Retina (tissue), 1 donor: ENCODE results near the gene RAD9A.
A peak's percentile ranks its signal among the peaks of the same experiment; 100 is the strongest.

Experiments
- DNase-seq: peaks from one replicate; pipeline ENCODE4 v3.0.0-alpha.2; 2016

RAD9A gene

DNA sequence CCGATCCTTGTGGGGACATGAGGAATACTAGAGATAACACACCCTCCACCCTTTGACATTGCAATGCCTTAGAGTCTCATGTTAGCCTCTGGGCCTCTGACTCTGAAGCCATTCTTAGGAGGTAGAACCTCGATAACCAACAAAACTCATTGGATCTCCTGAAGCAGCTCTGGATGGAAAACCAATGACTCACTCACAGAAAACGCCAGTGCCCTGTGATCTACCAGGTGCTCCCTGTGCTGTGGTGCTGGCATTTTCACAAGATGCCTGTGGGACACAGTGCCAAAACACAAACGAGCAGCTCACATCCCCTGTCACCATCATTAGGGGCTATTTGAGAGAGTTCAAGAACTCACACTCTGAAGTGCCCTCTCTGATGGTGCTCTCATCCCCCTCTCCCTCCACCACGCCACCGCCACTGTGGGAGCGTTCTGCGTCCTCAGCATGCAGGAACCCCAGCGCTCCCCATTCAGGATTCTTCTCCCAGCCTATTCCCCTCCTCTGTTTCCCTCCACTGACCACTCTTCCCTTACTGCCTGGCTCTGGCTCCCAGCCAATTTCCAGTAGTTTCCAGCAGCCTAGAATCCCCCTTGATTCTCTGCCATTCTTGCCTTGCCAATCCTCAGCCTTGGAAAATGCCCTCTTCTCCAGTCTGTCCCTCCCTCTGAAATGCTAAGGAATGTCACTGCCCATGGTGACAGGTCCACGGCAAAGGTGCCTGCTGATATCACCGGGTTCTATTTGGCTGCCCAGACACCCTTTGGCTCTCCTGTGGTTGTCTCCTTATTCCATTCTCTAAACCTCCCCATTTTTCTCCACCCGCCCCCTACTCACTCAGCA lies 33.7 kb upstream of the RAD9A start:
- DNase-seq, result no peak

- DNase-seq, result no peak
These were observed 27.6 kb upstream of the RAD9A start for GRCh38 chr11:67364169-67364568.

- no peak for DNase-seq
These were observed 26.7 kb upstream of the RAD9A start for GRCh38 chr11:67364783-67365722.

DNA sequence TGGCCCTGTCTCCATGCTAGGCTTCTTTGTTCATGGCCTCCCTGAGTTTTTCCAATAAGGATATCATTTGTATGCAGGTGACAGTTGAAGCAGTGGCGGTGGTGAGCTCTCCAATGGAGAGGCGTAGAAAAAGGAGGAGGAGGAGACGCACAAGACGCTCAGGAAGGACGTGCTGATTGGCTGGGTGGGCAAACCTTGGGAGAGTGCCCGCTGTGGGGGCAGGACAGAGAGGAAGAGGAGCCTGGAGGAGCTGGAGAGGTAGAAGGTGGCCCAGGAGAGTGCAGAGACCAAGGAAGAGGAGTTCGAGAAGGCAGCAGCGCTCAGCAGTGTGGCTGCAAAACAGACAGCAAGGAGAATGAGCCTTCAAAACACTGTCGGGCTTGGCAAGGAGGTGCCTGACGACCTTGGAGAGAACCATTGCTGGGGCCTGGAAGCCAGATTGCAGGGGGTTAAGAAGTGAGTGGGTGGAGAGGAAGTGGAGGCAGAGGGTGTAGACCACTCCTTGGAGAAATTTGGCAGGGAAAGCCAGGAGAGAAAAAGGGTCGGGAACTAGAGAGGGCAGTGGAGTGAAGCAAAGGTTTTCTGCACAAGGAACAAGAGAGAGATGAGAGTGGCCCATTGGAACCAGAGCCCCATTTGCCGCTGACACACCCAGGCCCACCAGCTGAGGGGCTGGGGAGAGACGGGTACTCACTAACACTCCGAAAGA lies 25.9 kb upstream of the RAD9A start:
- no peak for DNase-seq

DNA sequence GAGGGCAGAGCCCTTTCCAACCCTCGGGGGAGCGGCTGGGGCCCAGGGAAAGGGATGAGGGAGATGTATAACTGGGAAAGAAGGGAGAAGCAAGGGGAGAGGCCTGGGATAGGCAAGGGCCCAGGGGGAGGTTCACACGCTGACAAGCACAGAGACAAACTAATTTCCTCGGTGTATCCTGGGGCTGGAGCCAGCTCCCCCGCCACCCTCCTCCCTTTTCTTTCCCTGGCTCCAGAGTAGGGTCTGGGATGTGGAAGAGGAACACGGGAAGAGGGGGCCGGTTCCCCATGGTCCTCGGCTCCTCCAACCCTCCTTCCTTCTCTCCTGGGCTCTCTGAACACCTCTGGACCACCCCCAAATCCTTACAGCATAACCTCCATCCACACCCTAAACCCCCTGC lies 25.2 kb upstream of the RAD9A start:
- DNase-seq, result no peak

- DNase-seq, result no peak
These were observed 24.6 kb upstream of the RAD9A start for GRCh38 chr11:67366961-67367760.

GRCh38 chr11:67367761-67368227 lies 24.0 kb upstream of the RAD9A start:
- DNase-seq, result no peak

- DNase-seq, result no peak
These were observed 23.2 kb upstream of the RAD9A start for GRCh38 chr11:67368621-67369020.

GRCh38 chr11:67369275-67369674 lies 22.5 kb upstream of the RAD9A start:
- DNase-seq, result no peak

DNA sequence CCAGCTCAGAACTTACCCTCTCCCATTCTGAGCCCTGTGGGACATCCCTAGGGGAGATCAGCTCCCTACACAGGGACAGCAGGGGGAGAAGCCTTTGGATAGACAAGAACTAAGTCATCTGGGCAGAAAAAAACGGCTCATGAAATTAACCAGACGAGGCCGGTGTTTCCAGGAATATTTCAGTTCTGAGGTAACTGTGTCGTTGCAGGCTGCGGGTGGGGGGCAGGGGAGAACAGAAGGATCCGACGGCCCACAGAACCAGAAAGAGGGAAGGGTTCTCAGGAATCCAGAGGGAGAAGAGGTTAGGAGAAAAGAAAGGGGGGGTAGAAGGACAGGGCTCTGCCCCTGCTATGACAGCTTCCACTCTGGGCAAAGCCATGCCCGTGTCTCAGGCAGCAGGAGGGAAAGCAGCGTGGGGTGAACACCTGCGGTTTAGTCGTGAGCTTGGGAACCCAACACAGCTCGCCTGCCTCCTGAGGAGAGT lies 21.9 kb upstream of the RAD9A start:
- DNase-seq, result no peak

DNA sequence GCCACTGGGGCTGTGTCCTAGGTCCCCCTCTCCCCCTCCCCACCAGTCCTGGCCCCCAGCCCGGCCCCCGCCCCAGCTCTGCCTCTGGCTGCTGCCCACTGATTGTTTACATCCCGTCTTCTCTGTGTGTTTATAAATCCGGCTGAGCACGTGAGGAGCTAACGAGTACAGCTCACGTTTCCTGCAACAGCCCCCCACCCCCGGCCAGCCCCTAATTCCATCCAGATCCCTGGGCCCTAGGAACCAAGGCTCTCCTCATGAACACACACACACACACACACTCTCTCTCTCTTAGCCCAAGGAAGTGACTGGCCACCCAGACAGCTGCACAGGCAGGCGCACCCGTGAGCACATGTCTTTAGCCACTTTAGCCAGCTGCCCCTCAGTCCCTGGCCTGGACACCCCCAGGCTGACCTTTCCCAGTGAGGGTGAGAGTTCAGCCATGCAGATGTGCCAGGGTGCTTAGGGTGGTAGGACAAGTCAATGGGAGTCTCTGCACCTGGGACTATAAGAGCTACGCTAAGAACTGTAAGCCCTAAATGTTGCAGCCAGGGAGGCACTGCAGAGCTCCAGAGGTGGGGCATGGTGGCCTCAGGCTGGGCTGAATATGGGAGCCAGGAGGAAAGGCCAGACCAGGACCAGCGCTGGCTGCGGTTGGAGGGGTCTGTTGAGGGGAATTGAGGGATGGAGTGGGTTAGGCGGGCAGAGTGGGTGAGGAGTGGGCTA lies 21.3 kb upstream of the RAD9A start:
- peak; percentile 50 for DNase-seq

DNA sequence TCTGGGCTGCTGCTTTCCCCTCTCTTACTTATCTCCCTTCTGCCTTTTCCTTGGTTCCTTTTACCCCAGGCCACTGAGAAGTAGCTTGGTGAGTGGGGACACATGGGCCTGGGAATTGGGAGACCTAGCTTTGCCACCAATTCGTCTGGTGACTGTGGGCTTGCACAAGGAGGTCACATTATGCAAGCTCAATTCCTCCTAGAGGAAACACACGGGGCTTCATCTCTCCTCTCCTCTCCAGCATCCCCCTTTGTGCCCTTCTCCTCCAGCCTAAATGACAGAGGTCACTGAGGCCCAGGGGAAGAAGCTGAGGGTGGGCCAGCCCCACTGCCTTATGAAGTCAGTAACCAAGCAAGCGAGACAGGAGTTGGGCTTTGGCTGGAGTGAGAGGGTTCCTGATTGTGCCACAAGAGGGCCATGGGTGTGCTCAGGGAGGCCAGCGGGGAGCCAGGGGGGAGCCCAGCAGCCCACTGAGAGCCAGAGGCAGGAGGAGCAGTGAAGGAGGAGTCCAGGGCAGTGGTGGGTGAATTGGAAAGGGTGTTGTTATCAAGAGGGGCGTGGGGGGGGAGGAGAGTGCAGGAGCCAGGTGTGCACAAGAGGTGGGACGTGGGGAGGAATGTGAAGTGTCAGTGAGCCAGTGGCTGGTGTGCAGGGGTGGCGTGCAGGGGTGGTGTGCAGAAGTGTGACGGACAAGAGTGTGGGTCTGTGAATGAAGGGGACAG lies 20.4 kb upstream of the RAD9A start:
- no peak for DNase-seq

- peak; percentile 60 for DNase-seq
These were observed 19.9 kb upstream of the RAD9A start for GRCh38 chr11:67371911-67372320.

DNA sequence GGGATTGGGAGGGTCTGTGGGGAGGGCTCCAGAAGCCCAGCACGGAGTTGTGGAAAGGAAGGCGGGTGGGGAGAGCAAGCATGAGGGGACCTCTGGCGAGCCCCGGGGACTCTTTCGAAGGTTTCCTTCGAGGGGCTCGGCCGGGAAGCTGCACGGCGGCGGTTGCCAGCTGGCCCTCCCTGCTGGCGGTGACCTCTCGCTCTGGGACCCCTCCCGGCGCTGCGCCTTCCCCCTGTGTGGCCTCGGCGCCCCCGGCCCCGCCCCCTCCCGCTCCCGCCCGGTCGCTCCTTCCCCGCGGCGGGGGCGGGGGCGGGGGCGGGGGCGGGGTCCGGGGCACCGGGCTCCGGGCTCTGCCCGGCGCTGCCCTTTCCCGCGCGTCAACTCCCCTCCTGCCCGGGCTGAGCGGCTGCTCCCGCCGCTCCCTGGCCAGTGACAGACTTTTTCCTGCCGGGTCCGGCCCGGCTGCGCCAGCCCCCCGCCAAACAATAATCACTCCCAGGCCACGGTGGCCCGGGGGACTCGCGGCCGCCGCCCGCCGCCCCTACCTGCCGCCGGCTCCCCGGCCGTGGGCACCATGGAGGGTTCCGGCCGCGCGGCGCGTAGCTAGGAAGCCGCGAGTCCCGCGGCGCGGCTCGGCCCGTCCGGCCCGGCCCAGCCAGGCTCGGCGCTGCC lies 19.3 kb upstream of the RAD9A start:
- peak; percentile 60 for DNase-seq

GRCh38 chr11:67372993-67373647 lies 18.7 kb upstream of the RAD9A start, which contains the start of gene CLCF1:
CLCF1 (minus strand) TSS chr11:67373598; CDS start chr11:67373539, 59 bp downstream.
- DNase-seq, result peak; percentile 60

- DNase-seq, result peak; percentile 77
These were observed 17.9 kb upstream of the RAD9A start for GRCh38 chr11:67373648-67374570.

DNA sequence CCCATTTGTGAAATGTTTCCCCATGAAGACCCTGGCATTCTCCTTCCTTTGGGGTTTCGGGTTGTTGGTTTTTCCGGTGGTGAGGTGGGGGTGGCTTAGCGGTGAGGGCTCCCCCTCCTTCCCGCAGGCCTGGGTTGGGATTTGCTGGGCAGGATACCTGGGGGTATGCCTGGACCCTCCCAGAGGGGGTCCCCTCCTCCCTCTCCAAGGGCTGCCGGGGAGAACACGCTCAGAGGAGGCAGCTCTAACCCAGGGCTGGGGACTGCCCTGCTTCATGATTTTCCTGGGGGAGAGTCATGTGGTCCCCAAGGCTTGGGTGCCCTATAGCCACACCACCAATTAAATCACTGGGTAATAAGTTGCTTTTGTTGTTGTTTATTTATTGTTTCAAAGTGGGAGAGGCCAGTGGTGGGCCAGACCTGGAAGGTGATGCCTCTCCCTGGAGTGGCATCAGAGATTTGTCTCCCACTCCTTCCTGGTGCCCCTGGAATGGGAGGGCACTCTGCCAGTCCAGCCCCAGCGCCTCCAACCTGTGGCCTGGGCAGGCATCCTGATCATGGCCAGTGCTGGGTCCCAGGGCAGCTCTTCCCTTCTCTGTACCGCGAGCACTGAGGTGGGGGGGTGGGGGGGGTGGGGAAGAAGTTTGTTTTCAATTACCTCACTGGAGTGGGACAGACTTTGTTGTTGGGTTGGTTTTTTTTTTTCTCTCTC lies 17.1 kb upstream of the RAD9A start:
- no peak for DNase-seq
